ENCODE results near the gene RNF220.

RNF220 gene

DNA sequence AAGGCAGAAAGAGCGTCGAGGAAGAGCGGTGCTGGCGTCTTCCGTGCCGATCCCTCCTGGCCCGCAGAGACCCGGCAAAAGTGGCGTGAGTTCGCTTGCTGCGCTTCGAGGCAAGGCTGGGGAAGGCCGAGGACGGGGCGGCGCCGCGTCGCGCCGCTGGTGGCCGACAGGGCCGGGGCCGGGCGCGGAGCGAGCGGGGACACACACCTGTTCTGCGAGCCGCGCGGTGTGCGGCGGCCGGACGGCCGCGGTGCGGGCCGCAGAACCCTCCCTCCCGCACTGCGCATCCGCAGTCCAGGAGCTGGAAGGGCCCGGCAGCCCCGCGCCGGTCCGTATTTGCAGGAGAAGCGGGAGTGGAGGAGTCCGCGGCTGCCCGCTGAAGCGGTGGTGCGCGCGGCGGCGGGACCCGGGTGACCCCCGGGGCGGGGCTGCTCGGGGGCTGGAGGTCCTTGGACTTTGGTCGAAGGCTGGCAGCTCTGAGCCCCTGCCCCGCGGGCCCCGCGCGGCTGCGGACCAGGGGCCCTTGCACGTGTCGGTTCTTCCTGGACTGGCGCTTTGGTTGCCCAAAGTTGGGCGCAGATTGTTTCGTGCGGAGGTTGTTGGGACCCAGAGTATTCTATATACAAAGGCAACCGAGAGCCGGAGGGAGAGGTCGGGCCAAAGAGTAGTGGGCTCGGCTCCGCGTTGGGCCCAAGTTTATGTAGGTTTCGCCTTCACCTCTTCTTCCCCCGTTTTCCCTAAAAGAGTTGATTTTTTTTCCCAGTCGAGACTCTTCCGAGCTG, 2.6 kb downstream of the RNF220 start:
- DNase-seq (ENCODE audit: low read depth in 2 of 2), result no peak

DNA sequence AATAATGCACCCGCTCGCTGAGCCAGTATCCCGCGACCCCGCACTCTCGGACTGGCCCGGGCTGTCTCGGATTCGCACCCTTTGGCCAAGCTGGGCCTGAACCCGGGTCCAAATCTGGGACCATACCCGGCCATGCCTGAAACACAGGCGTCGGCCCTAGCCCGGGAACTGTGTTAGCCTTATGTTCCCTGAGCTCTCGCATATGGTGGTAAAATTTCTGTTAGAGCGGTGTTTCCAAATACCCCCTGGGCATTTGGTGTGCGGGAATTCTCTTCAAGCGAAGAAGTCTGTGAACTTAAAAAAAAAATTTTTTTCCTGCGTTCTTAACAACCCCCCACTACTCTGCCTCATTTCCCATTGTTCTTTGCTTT, 3.1 kb downstream of the RNF220 start:
- no peak for DNase-seq (ENCODE audit: low read depth in 2 of 2)

DNA sequence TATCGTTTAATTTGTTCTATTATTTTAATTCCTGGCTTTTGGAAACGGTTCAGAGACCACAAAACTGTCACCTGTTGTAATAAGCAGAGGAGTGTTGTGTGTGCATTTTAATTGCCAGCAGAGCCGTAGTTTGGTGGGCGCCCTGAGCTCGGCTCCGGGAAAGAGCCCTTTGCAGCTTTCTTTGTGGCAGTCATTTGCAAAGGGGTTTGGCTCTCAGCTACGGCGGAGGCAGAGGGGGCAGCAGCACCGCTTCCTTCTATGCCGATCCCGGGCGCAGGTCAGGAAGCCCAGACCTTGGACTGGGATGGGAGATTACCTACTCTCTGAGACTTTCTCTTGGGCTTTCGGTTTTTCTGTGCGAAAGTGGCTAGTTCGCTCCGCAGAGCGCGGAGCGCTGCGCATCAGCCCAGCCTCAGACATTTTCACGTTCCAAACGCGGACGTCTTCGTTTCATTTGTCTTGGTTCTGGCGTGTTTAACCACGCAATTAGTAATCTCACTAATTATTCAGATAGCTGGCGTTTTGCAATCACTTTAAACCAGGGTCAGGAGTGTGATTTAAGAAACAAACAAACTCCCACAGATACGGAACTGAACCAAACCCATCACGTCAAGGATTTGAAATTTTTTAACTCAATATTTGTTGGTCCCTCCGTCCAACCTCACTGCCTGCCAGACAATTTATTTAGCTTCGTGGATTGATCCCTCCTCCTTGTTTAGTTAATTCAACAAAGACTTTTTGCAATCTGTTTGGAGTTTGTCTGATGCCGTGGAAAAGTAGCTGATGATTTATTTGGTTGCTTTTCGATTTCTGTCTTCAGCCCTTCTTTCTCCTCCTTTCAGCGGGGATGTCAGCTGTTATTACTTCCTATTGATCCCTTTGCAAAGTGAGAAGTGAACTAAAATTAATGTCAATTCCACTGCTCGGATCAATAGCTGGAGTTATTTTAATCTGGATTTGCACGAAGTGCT, 3.9 kb downstream of the RNF220 start:
- DNase-seq (ENCODE audit: low read depth in 2 of 2), result no peak

DNA sequence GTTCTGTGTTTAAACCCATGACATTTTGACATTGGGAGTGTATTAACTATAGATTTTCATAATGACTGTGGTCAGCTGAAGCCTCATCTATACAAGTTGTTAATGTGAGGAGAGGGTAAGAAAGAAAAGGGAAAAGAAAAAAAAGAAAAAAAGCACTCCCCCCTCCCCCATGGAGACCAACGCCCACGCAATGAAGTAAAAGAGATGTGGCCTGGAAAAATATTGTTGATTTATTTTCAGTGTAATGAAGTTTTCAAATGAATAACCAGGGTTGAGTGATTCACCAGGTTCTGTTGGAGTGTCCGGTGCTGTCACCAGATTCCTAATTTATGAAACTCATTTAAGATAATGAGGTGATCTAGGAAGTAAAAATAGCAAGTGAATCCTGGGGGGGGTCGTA, 4.7 kb downstream of the RNF220 start:
- DNase-seq (ENCODE audit: low read depth in 2 of 2), result no peak

DNA sequence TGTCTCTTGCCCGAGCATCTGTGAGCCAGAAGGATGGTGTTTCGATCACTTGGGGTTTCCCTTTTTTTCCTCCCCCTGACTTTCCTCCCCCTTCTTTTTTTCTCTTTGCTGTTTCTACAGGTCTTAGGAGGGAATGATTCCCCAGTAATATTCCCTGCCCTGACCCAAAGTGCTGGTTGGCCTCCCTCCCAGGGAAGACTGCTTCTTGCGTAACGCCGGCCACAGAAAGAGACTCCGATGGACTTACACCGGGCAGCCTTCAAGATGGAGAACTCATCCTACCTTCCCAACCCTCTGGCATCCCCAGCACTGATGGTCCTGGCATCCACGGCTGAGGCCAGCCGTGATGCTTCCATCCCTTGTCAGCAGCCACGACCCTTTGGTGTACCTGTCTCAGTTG, 6.8 kb downstream of the RNF220 start:
- no peak for DNase-seq (ENCODE audit: low read depth in 2 of 2)

DNA sequence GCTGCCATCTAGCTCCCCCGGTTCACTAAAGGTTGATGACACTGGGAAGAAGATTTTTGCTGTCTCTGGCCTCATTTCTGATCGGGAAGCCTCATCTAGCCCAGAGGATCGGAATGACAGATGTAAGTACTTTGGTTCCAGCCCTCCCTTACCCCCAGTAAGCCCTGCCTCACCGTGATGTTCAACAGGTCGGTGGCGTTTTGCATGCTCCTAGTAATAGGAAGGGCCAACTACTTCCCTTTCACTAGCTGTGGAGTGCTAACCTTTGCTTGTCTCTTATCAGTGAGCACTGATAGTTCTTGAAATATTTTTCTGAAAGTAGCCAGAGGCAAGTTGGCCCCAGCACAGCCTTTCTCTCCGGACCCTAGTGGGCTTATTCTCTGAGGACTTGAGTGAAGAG, 7.5 kb downstream of the RNF220 start:
- no peak for DNase-seq (ENCODE audit: low read depth in 2 of 2)

DNA sequence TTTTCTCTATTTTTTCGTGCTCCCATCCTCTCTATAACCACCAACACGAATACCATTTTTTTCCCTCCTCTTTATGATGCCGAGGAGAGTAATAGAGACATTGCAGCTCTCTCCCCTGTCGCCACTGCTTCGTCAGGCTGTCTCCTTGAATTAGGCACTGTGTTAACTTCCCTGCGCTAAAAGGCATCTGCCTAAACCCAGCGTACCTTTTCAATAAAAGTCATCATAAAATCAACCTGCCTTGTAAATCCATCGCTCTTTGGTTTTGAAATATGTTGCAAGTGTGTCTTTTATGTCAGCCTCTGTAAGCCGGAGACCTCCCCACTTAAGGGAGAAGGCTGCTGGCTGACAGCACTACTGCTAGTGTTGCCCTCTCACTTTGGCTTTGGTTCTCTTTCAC, 8.7 kb downstream of the RNF220 start:
- DNase-seq (ENCODE audit: low read depth in 2 of 2), result no peak

DNA sequence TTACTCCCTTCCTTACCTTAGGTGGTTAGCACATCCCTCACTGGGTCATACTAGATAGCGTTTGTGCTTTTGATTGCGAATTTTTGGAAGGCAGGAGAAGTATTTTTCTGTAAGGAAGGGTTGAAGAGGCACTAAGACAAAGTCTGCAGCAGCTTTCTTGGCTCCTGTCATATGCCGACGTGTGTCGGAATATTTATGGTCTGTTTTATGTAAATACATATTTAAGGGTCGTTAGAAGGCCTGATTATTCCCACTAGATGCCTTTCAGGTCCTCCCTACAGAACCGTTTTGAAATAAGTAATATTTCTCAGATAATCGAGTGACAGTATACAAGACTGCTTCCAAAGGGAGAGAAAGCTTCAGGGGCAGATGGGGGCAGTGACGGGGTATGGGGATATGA, 10.0 kb downstream of the RNF220 start:
- no peak for DNase-seq (ENCODE audit: low read depth in 2 of 2)

DNA sequence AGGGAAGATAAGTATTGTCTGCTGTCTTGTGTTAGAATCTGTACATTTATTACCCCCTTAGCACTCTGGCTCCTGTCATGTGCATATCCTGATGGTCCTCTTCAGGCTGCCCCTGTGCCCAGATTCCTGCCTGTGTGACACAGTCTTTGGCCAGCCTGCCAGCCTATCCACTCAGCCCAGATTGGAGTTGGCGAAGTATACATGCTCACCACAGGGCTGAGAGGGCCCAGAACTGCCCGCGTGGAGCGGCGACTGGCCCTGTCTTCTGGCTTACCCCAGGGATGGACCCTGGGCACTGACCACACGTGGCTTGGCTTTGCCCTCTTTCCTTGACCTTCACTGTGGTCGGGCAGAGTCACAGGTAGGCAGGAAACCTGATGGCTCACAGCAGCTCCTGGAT, 11.4 kb downstream of the RNF220 start:
- no peak for DNase-seq (ENCODE audit: low read depth in 2 of 2)

DNA sequence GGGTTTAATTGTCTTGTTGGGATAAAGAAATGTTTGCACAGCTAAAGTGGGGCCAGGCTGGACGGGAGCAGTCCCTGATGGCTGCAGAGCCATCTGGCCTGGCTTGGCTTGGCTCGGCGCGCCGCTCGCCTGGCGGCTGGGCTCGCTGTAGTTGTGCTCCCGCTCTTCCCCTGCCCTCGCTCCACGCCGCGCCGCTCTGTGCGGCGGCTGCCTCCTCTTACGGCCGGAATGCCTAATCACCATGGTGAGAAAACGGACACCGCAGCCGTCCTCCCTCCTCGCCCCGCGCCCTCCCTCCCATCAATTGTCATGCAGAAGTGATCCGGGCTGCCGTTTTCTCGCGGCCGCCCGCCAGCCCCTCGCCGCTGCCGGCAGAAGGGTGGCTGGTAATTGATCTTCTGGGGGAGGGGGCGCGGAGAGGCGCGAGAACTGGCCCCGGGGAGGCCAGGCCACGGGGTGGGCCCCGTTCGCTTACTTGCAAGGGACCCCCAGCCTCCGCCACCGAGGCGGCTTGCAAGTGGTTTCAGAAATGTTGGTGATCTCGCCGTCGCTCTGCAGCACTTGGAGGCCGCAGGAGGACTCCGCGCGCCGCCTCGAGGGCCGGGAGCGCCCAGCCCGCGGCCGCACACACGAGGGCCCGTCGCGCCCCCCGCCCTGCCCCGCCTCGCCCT, 12.4 kb downstream of the RNF220 start:
- DNase-seq (ENCODE audit: low read depth in 2 of 2), result no peak

DNA sequence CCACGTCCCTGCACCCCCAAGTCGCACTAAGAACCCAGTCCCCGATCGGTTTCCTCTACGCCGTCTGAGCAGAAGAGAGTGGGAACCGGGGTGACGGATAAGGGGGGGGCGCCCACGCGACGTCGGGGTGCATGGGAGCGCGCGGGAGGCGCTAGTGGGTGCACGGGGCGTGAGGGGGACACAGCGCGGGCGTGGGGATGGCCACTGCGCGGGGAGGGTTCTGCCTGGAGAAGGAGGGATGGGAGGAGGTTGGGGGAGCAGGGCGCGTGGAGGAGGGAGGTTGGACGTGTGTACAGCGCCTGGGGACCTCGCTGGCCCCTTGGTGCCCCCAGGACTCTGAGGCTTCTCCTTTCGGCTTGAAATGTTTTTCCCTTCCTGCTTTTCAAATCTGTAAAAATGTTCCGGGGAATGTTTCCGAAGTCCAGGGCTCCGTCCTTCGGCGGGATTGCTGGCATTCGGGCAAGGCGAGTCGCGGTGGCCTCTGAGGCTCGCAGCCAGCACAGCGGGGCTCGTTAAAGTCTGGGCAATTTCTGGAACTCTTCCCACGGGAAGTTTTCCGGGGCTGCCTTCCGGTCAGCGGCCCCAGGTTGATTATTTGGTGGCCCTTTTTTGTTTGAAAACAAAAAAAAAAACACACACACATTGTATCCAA, 13.1 kb downstream of the RNF220 start:
- DNase-seq (ENCODE audit: low read depth in 2 of 2), result no peak

DNA sequence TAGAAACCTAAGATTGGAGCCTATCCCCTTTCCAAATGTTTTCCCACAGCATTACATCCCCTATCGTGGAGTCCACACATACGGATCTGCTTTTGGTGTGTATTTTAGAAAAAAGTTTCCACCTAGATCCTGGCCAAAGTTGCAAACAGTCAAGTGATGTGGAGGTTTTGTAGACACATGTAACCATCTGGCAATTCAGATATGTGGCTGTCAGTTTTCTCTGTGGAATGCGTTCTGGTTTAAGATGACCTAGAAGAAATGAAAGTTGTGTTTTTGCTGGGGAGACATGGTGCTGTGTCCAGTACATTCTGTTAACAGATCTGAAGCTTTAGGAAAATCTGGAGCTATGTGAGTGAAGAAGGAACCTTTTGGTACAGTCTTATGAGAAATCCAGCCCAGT, 14.8 kb downstream of the RNF220 start:
- DNase-seq (ENCODE audit: low read depth in 2 of 2), result no peak

DNA sequence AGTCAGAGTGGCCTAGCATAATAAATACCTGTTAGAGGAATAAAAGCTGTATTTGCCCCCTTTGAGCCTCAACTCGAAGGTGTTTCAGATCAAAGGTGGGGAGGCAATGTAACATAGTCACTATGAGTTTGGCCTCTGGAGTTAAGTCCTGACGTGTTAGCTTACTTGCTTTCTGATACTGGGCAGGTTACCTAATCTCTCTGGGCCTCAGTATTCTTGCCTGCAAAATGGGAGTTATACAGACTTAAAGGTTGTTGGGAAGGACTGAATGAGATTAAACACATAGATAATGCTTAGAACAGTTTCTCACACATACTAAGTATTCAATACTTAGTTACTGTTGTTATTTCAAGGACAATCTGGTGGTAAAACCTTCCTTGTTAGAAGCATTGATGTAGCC, 15.5 kb downstream of the RNF220 start:
- DNase-seq (ENCODE audit: low read depth in 2 of 2), result no peak

DNA sequence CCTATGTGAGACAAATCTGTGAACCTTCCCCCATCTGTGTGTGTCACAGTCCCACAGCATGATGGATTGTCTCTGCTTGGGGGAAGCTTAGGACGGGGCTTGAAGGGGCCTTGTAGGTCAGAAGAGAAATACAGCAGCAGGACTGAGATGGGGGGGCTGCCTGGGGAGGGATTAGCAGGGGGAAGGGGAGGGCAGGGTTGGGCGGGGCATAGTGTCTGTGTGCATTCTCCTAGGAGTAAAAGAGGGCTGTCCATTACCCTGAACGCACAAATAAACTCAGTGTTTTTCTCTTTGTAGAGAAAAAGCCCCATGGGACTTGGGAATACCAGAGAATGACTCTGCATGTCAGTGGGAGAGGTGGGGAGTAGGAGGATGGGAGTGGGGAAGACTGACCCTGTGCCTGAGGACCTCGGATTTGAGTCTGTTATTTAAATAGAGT, 16.4 kb downstream of the RNF220 start:
- no peak for DNase-seq (ENCODE audit: low read depth in 2 of 2)

DNA sequence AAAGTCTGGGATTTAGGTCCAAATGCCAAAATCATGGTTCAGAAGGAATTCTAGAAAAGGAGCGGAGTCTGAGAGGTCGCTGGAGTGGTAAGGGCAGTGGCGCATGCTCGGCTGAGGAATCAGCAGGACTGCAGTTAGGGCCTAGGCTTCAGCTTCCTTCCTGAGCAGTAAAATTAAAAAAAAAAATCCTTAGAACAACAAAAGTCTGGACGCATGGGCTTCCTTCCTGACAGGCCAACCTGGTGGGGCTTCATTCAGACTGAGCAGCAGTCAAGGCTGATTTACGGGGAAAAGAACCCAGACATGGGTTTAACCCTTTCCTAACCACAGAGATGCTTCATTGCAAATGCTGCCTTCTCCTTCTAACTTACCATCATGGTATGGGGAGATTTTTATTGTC, 17.1 kb downstream of the RNF220 start:
- no peak for DNase-seq (ENCODE audit: low read depth in 2 of 2)

DNA sequence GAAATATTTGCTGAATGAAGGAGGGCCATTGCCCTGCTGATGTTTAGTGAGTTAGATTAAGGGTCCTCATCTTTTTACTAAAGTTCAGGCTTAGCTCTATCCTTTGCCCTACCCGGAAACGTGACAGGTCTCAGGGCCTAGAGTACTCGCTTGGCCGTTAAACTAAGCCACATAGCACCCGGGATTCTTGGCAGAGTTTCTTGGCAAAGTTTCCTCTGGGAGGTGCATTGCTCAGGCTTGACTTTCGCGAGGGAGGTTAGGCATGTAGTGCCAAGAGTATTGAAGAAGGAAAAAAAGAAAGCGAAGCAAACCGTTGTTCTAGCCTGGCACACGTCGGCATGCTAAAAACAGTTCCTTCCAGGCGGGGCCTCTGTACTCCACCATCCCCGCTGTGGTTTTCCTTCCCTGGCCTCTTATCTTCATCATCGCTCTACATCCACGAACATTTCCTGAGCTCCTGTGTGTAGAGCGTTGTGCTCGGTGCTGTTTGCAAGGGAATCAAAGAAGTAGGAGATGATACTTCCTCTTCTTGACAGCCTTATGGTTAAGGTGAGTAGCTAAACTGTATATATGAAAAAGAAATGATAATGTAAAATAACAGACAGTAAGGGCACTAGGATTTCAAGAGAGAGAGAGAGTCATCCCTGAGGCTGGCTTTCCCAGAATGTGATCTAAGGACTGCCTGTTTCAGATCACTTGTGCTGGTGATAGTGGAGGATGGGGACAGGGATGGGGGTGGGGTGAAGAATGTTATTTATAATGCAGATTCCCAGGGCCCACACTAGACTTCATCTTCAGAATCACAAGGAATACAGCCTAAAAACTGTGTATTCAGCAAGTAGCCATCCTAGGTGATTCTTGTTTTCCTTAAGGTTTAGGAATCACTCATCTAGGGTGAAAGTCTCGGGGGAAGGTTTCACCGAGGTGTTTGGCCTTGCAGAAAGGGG, 18.8 kb downstream of the RNF220 start:
- no peak for DNase-seq (ENCODE audit: low read depth in 2 of 2)

DNA sequence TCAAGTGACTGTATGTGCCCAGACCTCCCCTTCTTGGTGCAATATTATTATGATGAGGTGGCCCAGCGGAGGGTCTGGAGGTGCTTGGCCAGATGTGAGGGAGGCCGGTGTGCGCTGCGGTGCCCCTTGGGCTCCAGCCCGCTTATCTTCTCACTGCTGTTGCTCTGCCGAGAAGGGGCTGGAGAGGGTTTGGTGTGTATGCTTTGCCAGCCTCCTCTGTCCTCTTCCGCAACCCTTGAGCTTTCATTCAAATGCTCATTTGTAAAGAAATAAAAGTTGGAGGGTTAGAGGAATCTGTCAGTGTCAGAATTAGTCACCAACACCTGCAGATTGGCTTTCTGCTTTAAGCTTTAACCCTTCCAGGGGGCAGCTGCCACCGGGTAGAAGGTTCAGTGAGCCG, 19.7 kb downstream of the RNF220 start:
- no peak for DNase-seq (ENCODE audit: low read depth in 2 of 2)

DNA sequence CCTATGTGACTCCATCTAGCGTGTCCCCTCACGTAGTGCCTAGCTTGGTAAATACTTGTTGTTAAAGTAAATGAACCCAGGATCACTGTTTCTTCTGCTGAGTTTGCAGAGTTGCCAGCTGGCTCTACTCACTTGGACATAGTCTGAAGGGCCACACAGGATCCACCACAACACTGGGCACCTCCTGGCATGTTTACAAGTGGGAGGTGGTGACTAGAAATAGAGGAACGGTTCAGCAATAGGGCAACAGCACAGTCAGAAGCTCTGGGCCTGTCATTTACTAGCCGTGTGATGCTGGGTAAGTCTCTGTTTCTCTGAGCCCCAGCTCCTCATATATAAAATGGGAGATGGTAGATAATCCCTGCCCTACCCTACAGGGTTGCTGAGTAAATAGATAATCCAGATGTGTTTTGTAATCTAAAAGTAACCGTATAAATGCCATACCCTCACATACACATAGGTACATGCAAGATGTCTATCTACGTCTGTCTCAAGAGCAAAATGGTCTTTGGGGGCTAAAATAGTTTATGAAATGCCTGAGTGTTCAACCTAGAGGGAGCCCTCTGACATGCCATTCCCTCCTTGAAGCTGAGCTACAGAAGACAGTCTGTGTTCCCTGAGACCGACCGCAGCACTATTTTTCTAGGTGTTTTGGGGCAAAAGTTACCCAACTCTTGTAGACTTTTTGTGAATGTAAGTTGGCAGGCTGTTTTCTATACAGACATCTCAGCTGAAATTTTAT, 20.5 kb downstream of the RNF220 start:
- no peak for DNase-seq (ENCODE audit: low read depth in 2 of 2)

DNA sequence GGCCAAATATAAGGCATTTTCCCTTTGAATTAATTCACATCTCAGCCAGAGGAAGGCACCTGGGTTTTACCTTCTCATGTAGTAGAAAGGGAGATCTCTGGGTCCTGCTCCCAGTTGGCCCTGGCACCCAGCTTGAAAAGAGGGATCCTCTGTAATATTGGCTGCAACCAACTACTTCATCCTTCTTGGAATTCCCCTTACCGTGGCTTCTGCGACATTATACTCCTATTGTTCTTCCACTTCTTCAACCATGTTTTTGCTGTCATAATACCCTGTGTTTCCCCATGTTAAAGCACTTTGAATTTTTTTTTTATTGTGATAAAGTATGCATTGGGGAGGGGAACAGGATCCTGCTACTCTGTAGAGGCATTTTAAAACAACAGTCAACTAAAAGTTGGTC, 26.8 kb downstream of the RNF220 start:
- no peak for DNase-seq (ENCODE audit: low read depth in 2 of 2)

DNA sequence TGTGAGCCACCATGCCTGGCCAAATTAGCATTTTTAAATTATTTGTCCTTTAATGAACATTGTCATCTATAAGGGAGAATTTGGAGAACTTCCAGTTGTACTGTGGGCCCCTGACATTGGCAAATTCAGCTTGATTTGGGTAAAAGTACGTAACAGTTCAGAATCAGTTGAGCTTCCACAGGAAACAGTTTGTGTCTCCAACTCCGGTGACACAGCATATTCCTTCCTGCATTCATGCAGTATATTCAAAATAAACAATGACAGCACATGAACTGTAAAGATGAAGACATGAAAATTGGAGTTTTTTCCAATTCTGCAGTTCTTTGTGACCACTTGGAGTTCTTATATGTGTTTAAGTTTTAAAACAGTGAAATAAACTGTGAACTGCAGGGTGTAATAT, 28.2 kb downstream of the RNF220 start:
- DNase-seq (ENCODE audit: low read depth in 2 of 2), result no peak

Measured in stimulated activated CD4-positive, alpha-beta T cell treated with anti-CD3 and anti-CD28 coated beads, Interleukin-4, amount 100 ng/mL, for 48 hours (primary cell).